Endometrial microvascular endothelial cells (primary cell): Measurements from ENCODE around the gene GPR152. TPM values are rescaled to one million over a fixed set of nuclear protein-coding genes. Genes with fewer than 3 reads are reported as not detected.
"Not testable (repeated sequence)": the region's sequence is repeated elsewhere in the genome, so short reads cannot be mapped to it uniquely, and the experiment has no call there.

ENCODE experiments used
- in situ Hi-C: cut with HindIII; loops from 2 replicates; pipeline ENCODE4 v1.10.0; 2017; ENCODE audit warnings: low sequenced_read_pairs, low pct_unique_long_range_greater_than_20kb; ENCODE audit errors: inconsistent ontology term
- total RNA-seq: library from RNA; depleted of rRNA; stranded (reverse); fragments of >200 nt; gene quantifications from one replicate; pipeline ENCODE4 v1.2.3, GENCODE V29; 2015; ENCODE audit errors: inconsistent ontology term

The GPR152 gene
- total RNA-seq, 1 donor from 2014 or later, result not detected

DNA sequence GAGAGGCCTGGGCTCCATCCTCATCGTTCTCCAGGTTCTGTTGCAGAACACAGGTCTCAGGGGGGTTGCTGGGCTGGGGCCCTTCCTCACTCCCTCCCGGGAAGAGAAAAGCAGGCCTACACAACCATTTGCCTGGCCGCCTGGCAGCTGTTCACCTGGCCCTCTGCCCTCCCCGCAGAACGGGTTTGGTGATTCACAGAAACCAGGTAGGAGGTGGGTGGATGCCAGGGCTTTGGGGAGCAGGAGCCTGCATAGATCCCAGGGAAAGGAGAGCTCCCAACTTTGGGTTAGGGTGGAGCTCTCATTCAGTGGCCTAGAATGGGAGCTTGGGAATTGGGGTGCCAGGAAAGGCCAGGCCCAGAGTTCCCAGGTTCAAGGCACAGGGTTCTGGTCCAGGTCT, 15.5 kb upstream of the GPR152 start:
- in situ Hi-C loops, result no loop called here

DNA sequence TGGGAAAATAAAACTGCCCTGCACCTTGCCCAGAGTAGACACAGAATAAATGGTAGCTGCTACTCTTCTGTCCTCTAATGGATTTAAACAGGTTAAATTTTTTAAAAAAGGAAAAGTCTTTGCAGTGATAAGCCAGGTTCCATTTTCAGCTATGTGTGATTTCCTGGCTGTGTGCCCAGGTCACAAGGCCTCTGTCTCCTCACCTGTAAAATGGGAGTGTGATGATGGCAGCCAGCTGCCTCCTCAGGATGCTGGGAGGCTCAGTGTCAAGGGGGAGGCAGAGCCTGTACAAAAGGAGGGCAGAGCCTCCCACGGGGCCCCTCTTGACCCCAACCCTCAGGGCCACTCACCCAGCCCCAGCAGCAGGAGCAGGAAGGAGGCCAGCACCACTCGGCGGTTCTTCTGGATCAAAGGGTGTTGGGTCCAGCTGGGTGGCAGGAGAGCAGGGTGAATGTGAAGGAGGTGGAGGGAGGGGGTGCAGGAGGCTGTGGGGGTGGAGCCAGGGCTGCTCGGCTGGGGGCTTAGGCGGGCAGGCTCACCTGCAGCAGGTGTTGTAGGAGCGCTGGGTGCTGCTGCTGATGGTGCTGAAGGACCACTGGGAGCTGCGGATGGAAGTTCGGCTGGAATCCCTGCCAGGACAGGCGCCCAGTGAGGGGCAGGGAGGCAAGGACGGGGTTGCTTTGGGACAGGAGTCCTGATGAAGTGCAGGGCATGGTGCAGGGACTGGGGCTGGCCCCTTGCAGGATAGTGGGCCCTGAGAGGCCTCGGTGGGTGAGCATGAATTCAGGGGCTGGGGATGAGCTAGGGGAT, 14.6 kb upstream of the GPR152 start:
- in situ Hi-C loops, result no loop called here

DNA sequence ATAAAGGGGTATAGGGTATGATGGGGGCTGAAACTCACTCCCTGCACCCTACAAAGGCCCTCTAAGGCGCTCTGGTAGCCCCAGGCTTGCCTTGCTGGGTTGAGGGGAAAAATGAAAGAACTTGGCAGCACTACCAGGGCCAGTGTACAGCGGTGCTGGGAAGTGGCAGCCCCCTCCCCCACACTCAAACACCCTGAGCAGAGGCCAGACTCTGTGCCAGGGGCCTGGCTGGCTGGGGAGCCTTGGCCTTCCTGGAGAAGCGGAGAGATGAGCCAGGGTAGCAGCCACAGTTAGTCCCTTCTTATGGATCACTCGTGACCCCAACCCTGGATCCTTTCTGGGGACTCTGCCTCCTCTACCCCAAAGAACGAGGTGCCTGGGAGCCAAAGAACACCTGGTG, 13.8 kb upstream of the GPR152 start:
- in situ Hi-C loops, result no loop called here

DNA sequence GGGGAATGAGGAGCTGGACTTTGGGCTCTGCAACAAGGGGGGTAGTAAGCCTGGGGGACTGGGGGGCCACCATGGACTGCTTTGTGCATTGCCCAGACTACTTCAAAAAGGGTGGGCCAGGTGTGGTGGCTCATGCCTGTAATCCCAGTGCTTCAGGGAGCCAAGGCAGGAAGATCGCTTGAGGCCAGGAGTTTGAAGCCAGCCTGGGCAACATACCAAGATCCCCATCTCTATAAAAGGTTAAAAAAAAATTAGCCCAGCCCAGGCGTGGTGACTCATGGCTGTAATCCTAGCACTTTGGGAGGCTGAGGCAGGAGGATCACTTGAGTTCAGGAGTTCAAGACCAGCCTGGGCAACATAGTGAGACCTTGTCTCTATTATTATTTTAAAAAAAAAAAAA, 13.0 kb upstream of the GPR152 start:
- in situ Hi-C loops, result not testable (repeated sequence)

DNA sequence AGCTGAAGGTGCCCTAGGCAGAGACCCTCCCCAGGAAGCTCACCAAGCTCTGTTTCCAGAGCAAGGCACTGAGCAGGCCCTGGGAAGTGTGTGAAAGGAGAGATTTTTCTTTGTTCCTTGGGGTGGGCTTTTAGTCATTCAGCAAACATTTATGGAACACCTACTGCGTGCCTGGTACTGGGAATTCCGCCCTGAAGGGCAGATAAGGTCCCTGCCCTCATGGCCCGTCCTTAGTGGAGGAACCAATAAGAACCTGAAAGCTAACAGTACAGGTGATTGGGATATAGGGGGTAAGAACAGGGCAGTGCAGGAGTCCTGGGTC, 12.6 kb upstream of the GPR152 start:
- in situ Hi-C loops, result no loop called here

DNA sequence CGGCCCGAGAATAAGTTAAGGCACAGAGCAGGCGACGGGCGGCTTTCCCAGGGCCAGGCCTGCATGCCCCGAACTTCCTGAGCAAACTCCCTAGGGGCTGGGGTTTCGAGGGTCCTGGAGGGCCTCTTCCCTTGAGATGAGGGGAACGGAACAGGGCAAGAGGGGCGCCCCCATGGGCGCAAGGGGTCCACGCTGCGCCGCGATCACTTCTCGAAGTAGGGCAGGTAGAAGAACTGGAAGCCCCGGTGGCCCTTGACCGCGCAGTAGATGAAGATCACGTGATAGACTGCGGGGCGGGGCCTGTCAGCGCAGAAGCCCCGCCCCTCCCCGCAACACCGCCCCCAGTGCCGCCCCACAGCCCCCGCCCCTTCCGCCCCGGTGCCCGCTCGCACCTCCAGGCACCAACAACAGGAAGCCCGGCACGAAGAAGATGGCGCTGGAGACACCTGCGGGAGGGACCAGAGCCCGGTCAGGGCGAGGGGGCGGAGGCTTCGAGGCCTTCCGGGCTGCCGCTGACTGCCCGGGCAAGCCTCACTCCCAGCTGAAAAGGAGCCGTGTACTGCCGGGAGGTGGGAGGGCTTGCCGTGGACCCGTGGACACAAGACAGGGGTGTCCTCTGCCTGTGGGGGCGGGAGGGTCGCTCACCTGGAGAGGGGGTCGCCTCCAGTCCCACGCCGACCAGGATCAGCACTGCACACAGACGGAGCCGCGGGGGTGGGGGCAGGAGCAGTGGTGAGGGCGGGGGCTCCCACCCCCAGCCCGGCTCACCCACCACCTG, 12.1 kb upstream of the GPR152 start:
- in situ Hi-C loops, result no loop called here

DNA sequence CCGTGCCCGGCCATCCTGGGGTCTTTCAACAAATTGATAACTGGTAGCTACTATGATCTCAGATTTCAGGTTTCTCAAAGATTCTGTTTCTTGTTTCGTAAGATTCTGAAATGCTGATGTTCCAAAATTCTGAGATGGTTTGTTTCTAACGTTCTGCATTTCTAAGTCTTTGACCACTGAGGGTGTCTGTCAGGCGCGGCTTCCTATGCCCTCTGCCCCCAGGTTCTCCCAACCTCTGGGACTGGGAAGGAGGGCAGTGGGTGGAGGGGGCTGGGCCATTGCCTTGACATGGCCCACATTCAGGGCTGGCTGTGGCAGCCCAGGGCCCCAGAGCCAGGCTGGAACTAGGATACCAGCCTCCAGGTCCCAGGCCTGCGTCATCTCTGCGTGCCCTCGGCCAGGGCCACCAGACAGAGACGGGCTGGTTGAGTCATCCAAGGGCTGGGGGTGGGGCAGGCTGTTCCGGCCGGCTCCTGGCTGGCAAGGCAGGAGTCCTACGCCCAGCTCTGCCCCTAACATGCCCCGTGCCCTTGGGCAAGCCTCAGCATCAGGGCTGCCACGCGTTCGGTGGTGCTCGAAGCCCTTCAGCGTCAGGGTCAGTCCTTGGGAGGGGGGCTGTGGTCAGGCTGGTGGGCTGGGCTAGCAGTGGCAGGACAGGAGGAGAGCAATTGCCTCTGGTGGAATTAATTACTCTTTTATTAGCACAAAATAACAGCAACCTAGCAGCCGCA, 11.3 kb upstream of the GPR152 start:
- in situ Hi-C loops, result no loop called here

DNA sequence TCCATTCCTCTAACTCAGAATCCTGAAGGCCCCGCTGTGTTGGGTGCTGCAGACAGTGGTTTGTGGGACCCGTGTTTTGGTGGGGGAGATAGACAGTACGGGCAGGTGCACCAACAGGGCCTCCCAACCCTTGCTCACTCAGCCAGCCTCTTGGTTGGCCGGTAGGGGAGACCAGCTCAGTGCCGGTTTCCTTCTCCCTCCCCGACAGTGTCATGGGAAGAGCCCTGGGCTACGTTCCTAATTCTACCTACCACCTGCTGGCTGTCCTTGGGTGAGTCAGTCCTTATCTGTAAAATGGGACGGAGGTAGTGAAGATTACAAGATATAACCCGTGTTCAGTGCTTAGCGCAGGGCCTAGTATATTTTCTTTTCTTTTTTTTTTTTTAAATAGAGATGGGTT, 10.7 kb upstream of the GPR152 start:
- in situ Hi-C loops, result no loop called here

DNA sequence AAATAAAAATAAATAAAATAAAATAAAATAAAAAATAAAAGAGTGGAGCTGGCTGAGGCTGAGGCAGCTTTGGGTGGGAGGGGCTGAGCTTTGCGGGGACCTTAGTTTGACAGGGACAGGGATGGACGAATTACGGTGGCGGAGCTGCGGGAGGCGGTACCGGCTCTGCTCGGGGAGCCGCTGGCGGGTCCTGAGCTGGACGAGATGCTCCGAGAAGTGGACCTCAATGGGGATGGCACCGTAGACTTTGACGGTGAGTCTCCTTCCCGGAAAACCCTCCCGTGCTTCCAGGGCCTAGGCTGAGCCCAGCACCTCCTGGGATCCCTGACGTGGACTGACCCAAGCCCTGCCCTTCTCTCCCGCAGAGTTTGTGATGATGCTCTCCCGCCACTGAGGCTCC, 5.7 kb upstream of the GPR152 start:
- in situ Hi-C loops, result no loop called here

DNA sequence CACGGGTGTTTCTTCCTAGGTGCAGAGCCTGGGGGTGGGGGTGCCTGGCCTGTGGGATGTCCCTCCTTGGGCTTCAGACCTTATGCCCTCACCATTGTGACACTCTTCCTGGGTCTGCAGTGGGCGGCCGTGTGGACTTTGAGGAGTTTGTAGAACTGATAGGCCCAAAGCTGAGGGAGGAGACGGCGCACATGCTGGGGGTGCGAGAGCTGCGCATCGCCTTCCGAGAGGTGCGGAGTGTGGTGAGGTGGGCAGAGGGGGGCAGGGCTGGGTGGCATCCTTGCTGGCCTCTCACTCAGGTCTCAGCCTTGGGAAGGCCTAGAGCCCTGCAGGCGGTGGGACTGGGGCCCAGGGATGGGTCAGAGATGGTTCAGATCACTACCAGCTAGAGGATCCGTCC, 4.9 kb upstream of the GPR152 start:
- in situ Hi-C loops, result no loop called here

DNA sequence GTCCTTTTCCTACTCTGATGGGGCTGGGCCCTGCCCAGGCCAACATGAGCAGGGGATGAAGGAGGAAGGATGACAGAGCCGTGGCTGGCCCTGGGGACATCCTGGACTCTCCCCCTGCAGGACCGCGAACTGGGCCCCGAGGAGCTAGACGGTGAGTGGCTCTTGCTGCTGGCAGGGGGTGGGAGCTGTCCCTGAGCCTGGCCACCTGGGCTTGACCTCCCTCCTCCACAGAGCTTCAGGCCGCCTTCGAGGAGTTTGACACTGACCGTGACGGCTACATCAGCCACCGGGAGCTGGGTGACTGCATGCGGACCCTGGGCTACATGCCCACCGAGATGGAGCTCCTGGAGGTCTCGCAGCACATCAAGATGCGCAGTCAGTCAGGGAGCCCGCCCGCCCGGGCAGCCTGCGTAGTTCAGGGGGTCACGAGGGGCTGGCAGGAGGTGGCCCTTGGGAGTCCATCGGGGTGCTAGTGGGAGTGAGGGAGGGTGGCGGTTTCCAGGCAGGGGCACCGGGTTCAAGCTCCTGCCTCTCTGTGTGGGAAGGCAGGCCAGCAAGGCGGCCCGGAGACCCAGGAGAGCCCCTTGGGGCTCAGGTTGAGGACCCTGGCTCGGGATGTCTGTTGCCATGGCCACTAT, 3.7 kb upstream of the GPR152 start:
- in situ Hi-C loops, result no loop called here

DNA sequence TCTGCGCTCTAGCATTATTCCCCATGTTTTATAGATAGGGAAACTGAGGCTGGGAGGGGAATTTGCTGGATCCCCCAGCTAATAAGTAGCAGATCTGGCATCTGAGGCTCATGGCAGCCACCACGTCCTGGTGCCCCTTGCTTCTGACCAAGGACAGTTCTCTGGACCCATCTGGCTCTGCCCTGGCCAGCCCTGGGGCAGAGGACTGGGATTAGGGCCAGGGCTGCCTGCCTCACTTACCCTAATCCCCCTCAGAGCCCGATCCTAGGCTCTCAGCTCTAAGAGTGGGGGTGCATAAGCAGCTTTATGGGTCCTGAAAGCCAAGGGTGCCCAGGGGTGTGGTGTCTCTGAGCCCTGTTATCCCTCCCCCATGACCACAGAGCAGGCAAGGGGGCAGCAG, 2.5 kb upstream of the GPR152 start, which contains the start of gene CABP4:
Gene CABP4 (plus strand): TSS at position 301 of the 400 bp plus-strand sequence. CDS start 70 bp downstream, at position 371.
- in situ Hi-C loops, result no loop called here

DNA sequence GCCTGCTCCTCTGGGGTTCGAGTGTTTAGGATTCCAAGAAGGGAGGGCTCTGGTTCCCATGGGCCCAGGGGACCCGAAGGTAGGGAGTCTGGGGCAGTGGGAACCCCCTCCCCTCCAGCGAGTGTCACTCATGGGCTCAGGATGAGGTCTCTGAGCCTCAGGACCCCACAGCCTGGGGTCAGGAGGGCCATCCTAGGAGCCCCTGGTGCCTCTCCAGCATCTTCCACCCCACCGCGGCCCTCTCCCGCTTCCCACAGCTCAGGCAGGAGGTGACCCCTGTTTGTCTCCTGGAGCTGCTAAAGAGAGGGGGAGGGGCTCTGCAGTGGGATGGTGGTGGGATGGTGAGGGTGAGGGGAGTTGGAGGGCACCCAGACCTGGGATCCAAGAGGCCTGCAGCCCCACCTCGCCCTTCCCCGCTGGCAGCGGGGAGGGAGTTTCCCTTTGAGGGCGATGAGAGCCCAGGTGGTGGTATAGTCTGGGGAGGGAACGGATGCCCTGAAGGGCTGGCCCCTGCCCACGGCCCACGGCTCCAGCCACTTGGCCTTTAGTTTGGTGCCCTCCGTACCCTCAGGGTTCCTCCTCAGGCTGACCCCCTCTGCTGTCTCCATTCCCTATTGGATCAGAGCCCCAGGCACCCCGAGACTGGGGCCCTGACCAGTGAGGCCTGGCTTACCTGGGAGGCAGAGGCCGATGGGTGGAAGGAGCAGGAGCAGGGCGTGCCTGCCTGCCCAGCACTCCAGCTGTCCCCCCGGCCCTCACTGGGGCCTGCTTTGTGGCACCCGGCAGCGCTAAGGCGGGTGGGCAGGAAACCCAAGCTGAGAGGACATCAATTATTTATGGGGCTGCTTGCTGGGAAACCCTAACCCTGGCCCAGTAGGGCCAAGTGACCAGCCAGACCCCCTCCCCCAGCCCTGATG, 1.5 kb upstream of the GPR152 start:
- in situ Hi-C loops, result no loop called here

DNA sequence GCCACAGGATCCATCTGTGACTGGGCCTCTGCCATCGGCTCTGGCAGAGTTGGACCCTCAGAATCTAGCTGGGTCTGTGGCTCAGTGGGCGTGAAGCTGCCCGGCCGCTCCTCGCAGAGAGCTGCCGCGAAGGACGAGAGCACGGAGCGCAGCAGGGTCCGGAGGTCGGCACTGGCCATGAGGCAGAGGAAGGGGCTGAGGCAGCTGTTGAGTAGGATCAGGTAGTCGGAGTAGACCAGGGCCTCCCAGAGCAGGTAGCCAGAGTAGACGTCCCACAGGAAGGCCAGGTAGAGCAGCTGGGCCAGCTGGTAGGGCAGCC, 912 bp downstream of the GPR152 start:
- in situ Hi-C loops, result no loop called here

DNA sequence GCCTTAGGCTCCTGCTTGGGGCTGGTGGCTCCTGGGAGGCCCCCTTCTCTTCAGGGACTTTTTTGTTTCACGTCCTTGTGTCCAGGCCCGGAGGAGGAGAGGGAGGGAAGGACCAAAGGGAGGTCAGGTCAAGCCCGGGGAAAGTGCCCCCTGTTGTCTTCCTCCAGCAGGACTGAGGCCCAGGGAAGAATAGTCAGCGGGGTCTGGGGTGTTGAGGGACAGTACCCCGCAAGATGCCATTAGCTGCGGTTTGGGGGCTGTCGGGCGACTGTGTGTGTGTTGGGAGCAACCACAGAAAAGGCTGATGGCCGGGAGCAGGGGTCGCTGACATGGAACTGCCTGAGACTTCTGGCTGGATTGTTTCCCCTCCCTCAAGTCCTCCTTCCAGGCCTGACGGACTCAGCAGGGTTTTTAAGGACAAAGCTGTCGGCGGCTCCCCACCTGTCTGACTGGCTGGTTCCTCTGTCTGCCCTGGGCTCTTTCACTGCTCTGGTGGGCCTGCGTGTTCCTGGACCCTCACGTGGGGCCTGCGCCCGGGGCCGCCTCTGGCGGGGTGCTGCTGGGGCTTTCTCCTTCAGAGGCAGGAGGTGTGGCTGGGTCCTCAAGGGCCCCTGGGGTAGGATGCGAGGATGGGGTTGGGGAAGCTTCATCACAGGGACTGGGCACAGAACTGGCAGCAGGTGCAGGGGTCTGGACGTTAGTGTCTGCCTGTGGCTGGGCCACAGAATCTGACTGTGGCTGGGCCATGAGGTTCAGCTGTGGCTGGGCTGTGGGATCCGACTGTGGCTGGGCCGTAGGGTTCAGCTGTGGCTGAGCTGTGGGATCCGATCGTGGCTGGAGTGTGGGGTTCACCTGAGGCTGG, 1.5 kb downstream of the GPR152 start:
- in situ Hi-C loops, result no loop called here

DNA sequence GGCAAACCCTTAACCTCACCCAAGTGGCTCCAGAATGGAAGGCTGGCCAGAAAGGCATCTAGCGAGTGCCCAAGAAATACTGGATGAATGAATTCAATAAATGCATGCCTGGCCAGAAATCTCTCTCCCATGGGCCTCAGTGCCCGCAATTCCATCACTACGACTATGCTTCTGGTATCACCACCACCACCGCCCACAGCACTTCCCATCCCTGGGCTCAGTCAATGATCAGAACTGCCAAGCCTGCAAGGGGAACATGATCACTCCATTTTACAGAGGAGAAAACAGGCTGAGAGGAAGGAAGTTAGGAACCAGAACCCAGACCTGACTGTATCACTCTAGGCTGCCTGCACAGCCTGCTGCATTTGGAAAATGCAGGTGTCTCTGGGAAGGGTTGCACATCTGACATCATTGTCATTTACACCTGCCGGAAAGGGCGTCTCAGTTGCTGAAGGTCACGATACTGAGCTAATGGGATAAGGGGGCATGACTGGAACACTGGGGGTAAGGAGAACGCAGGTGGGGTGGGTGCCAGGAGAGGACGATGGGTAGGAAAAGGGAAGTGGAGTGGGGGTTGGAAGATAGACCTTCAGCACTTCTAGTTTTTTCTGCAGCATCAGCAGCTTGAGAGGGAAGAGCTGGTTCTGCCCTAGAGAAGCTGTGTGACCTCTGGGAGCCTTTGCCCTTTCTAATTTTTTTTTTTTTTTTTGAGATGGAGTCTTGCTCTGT, 3.2 kb downstream of the GPR152 start:
- in situ Hi-C loops, result no loop called here

DNA sequence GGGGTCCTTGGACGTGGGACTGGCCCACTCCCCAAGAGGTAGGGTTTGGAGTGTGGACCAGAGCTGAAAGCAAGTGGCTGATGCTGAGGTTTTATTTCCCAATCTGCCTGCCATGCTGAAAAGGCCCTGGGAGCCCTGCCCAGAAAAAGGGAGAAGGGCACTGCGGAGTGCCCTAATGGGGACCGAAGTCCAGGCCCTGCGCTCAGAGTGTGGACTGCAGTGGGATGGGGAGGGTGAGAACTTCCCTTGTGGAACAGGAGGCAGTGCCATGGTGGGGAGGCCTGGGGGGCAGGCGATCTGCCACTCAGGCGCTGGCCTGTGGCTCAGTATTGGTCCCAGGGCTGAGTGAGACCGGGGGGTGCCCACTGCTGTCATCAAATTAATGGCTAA, 4.3 kb downstream of the GPR152 start:
- in situ Hi-C loops, result no loop called here
